Measurements from ENCODE around the gene SLC38A8. TPM values are rescaled to one million over a fixed set of nuclear protein-coding genes. Genes with fewer than 3 reads are reported as not detected.

SLC38A8 gene
- total RNA-seq, 1 donor from 2014 or later = not detected

- Histone ChIP-seq H3K4me3 (ENCODE audit: low read depth, low read length) (no peak overlapping the region), H3K27me3 (ENCODE audit: control insufficient read depth, insufficient read depth, low read length) (peaks cover 5% of the 10 kb centered on the region), H3K36me3 (ENCODE audit: control insufficient read depth, insufficient read depth, low read length) (no peaks in the 10 kb centered on the region)
- no peak for DNase-seq (ENCODE audit: low read depth)
- TF ChIP-seq, protein P1, sequence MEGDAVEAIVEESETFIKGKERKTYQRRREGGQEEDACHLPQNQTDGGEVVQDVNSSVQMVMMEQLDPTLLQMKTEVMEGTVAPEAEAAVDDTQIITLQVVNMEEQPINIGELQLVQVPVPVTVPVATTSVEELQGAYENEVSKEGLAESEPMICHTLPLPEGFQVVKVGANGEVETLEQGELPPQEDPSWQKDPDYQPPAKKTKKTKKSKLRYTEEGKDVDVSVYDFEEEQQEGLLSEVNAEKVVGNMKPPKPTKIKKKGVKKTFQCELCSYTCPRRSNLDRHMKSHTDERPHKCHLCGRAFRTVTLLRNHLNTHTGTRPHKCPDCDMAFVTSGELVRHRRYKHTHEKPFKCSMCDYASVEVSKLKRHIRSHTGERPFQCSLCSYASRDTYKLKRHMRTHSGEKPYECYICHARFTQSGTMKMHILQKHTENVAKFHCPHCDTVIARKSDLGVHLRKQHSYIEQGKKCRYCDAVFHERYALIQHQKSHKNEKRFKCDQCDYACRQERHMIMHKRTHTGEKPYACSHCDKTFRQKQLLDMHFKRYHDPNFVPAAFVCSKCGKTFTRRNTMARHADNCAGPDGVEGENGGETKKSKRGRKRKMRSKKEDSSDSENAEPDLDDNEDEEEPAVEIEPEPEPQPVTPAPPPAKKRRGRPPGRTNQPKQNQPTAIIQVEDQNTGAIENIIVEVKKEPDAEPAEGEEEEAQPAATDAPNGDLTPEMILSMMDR (IDR thresholded peaks at IDR 0.05; ENCODE audit: insufficient read depth, low read length, poor library complexity, severe bottlenecking) = no peak
Measured at GRCh38 chr16:84024854-84025253, 17.7 kb downstream of the SLC38A8 start.

- H3K4me3 ChIP-seq (ENCODE audit: low read depth, low read length) = no peak overlapping the region
- H3K36me3 ChIP-seq (ENCODE audit: control insufficient read depth, insufficient read depth, low read length) = no peaks in the 10 kb centered on the region
- TF ChIP-seq, protein P1 (IDR thresholded peaks at IDR 0.05; ENCODE audit: insufficient read depth, low read length, poor library complexity, severe bottlenecking) = no peak
- DNase-seq (ENCODE audit: low read depth) = no peak
- H3K27me3 ChIP-seq (ENCODE audit: control insufficient read depth, insufficient read depth, low read length) = peaks cover 3% of the 10 kb centered on the region
Measured at GRCh38 chr16:84022644-84023043, 20.0 kb downstream of the SLC38A8 start.

GRCh38 chr16:84021488-84021887 lies 21.1 kb downstream of the SLC38A8 start:
- no peak overlapping the region for H3K4me3 ChIP-seq (ENCODE audit: low read depth, low read length)
- no peak for DNase-seq (ENCODE audit: low read depth)
- TF ChIP-seq, protein P1 (IDR thresholded peaks at IDR 0.05; ENCODE audit: insufficient read depth, low read length, poor library complexity, severe bottlenecking) = no peak
- H3K36me3 ChIP-seq (ENCODE audit: control insufficient read depth, insufficient read depth, low read length) = no peaks in the 10 kb centered on the region
- no peaks in the 10 kb centered on the region for H3K27me3 ChIP-seq (ENCODE audit: control insufficient read depth, insufficient read depth, low read length)

DNA sequence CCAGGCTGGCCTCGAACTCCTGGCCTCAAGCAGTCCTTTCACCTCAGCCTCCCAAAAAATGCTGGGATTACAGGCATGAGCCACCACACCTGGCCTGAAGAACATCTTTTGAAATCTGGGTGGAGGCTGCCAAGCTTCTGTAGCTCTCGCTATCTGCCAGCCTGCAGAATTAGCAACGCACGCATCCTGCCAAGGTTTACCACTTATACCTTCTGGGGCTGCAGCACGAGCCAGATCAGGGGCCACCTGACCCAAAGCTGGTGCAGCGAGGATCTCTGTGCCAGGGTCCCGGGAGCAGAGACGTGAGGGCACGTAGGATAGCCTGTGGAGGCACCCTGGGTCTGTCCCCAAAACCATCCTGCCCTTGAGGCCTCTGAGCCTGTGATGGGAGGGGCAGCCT lies 22.2 kb downstream of the SLC38A8 start:
- H3K27me3 ChIP-seq (ENCODE audit: control insufficient read depth, insufficient read depth, low read length) = no peaks in the 10 kb centered on the region
- no peak for DNase-seq (ENCODE audit: low read depth)
- TF ChIP-seq, protein P1 (IDR thresholded peaks at IDR 0.05; ENCODE audit: insufficient read depth, low read length, poor library complexity, severe bottlenecking) = no peak
- no peak overlapping the region for H3K4me3 ChIP-seq (ENCODE audit: low read depth, low read length)
- no peaks in the 10 kb centered on the region for H3K36me3 ChIP-seq (ENCODE audit: control insufficient read depth, insufficient read depth, low read length)

- Histone ChIP-seq H3K4me3 (ENCODE audit: low read depth, low read length) (no peak overlapping the region), H3K27me3 (ENCODE audit: control insufficient read depth, insufficient read depth, low read length) (no peaks in the 10 kb centered on the region), H3K36me3 (ENCODE audit: control insufficient read depth, insufficient read depth, low read length) (no peaks in the 10 kb centered on the region)
- no peak for DNase-seq (ENCODE audit: low read depth)
- TF ChIP-seq, protein P1 (IDR thresholded peaks at IDR 0.05; ENCODE audit: insufficient read depth, low read length, poor library complexity, severe bottlenecking) = no peak
Measured at GRCh38 chr16:84018710-84019109, 23.9 kb downstream of the SLC38A8 start.

- no peak for DNase-seq (ENCODE audit: low read depth)
- TF ChIP-seq, protein P1 (IDR thresholded peaks at IDR 0.05; ENCODE audit: insufficient read depth, low read length, poor library complexity, severe bottlenecking) = no peak
- Histone ChIP-seq H3K4me3 (ENCODE audit: low read depth, low read length) (no peak overlapping the region), H3K36me3 (ENCODE audit: control insufficient read depth, insufficient read depth, low read length) (no peaks in the 10 kb centered on the region), H3K27me3 (ENCODE audit: control insufficient read depth, insufficient read depth, low read length) (no peaks in the 10 kb centered on the region)
Measured at GRCh38 chr16:84016477-84016876, 26.1 kb downstream of the SLC38A8 start.
